HepG2 (cell line): Measurements from ENCODE around the gene COQ4. TPM values are rescaled to one million over a fixed set of nuclear protein-coding genes. Genes with fewer than 3 reads are reported as not detected.

ENCODE experiments used
- ATAC-seq: fragments of 200-7000 bp; cut with Tn5 transposase; 3 replicates; pipeline ENCODE4 v1.9.1; 2020; ENCODE audit warnings: mild to moderate bottlenecking, moderate library complexity
- BruUV-seq: library from RNA; stranded (reverse); fragments of 400-500 nt; replicated peaks from 2 replicates; lab custom pipeline; 2021; lab: Mats Ljungman, UMichigan
- CTCF ChIA-PET: fragments of 300-600 bp; formaldehyde crosslinking; extraction: SDS; loops from one replicate; lab custom pipeline; 2021; ENCODE audit warnings: low total read pairs, inconsistent platforms, low intra/inter-chr PET ratio; lab: Yijun Ruan, JAX
- POLR2A ChIA-PET: fragments of 350-600 bp; sonication (Branson Sonifier 250); formaldehyde crosslinking; loops from one replicate; lab custom pipeline; 2020; ENCODE audit warnings: antibody characterized with exemption, inconsistent platforms; lab: Yijun Ruan, JAX
- DNase-seq: peaks from one replicate; pipeline ENCODE4 v3.0.0-alpha.2; 2015; ENCODE audit warnings: low spot score
- FAIRE-seq: peaks from 3 replicates; lab custom pipeline; 2011; peaks lifted over from hg19 to GRCh38; lab: Jason Lieb, UNC
- H2AFZ ChIP-seq: one replicate; pipeline ENCODE4 v1.6.1; 2011; ENCODE audit warnings: low read length, inconsistent platforms
- H3K27ac ChIP-seq: fragments of 300-600 bp; 3 replicates; pipeline ENCODE4 v1.8.0; 2011; ENCODE audit warnings: mixed run types, mild to moderate bottlenecking, mixed read lengths, low read length, inconsistent platforms; ENCODE audit not compliant: insufficient read depth; ENCODE audit errors: extremely low read length
- H3K27me3 ChIP-seq, 2 experiments: fragments of 200-600 bp in 1 of 2; 2 replicates in 1 of 2; 3 replicates in 1 of 2; pipeline versions ENCODE4 v1.6.0 to v1.8.0; 2011; ENCODE audit warnings: low read length in 2 of 2, mild to moderate bottlenecking in 2 of 2, moderate library complexity in 2 of 2, inconsistent platforms in 1 of 2; ENCODE audit not compliant: insufficient read depth in 2 of 2, control insufficient read depth in 1 of 2
- H3K36me3 ChIP-seq, 2 experiments: fragments of 200-600 bp in 1 of 2; replicated peaks in 1 of 2; 2 replicates in 1 of 2; 3 replicates in 1 of 2; pipeline versions ENCODE4 v1.5.1 to v1.8.0; 2011; ENCODE audit warnings: low read length in 2 of 2, inconsistent platforms in 1 of 2; ENCODE audit not compliant: insufficient read depth in 2 of 2, control insufficient read depth in 1 of 2
- H3K4me1 ChIP-seq: 2 replicates; pipeline ENCODE4 v1.5.1; 2012; ENCODE audit warnings: low read length, inconsistent platforms; ENCODE audit not compliant: insufficient read depth
- H3K4me2 ChIP-seq: 2 replicates; pipeline ENCODE4 v1.6.0; 2011; ENCODE audit warnings: low read depth, low read length, inconsistent platforms
- H3K4me3 ChIP-seq, 3 experiments: fragments of 200-600 bp in 1 of 3; sonication (generic), shearing (Covaris generic) in 1 of 3; replicated peaks in 1 of 3; 2 replicates each; pipeline ENCODE4 v1.5.1; 2011 to 2016; ENCODE audit warnings: low read length in 3 of 3, inconsistent platforms in 2 of 3, low read depth in 2 of 3, mild to moderate bottlenecking in 2 of 3, control low read depth in 1 of 3, mixed read lengths in 1 of 3; ENCODE audit not compliant: insufficient read depth in 1 of 3
- H3K79me2 ChIP-seq: one replicate; pipeline ENCODE4 v1.6.1; 2011; ENCODE audit warnings: low read length, inconsistent platforms; ENCODE audit not compliant: insufficient read depth
- H3K9ac ChIP-seq: 2 replicates; pipeline ENCODE4 v1.6.0; 2011; ENCODE audit warnings: mild to moderate bottlenecking, low read depth, low read length, inconsistent platforms; ENCODE audit not compliant: insufficient read depth
- H3K9me3 ChIP-seq: 2 replicates; pipeline ENCODE4 v1.5.1; 2012; ENCODE audit warnings: mild to moderate bottlenecking, low read length
- H4K20me1 ChIP-seq: 2 replicates; pipeline ENCODE4 v1.6.0; 2011; ENCODE audit warnings: inconsistent platforms, mild to moderate bottlenecking, low read length, moderate library complexity; ENCODE audit not compliant: insufficient read depth
- CCDC6 ChIP-seq: sonication (generic); formaldehyde crosslinking; IDR thresholded peaks from 2 replicates; pipeline ENCODE4 v1.8.1; 2022; ENCODE audit warnings: mild to moderate bottlenecking, missing genetic modification reagents, moderate library complexity
- DR1 ChIP-seq: sonication (generic); formaldehyde crosslinking; IDR thresholded peaks from 2 replicates; pipeline ENCODE4 v1.8.0; 2021; ENCODE audit warnings: mild to moderate bottlenecking, missing genetic modification reagents, inconsistent platforms
- HNRNPL ChIP-seq: fragments of 200-400 bp; formaldehyde crosslinking; IDR thresholded peaks from 2 replicates; pipeline ENCODE4 v1.6.1; 2017; ENCODE audit warnings: mild to moderate bottlenecking, low read depth, low read length
- MIER3 ChIP-seq: IDR thresholded peaks from 2 replicates; pipeline ENCODE4 v1.6.1; 2016; ENCODE audit warnings: missing compliant biosample characterization, borderline replicate concordance
- NKX3-1 ChIP-seq: sonication (generic); formaldehyde crosslinking; IDR thresholded peaks from 2 replicates; pipeline ENCODE4 v1.5.0; 2020; ENCODE audit warnings: missing genetic modification reagents
- SMAD1 ChIP-seq: sonication (generic); formaldehyde crosslinking; IDR thresholded peaks from 2 replicates; pipeline ENCODE4 v1.4.0; 2020; ENCODE audit warnings: missing genetic modification reagents, low read depth, mild to moderate bottlenecking, borderline replicate concordance
- TBX2 ChIP-seq: sonication (generic); formaldehyde crosslinking; IDR thresholded peaks from 2 replicates; pipeline ENCODE4 v1.5.0; 2020; ENCODE audit warnings: missing genetic modification reagents, mild to moderate bottlenecking, borderline replicate concordance
- ZBTB20 ChIP-seq: sonication (generic); formaldehyde crosslinking; IDR thresholded peaks from 2 replicates; pipeline ENCODE4 v1.8.1; 2023; ENCODE audit warnings: missing genetic modification reagents, low read depth, mild to moderate bottlenecking, borderline replicate concordance
- ZNF598 ChIP-seq: sonication (generic); formaldehyde crosslinking; IDR thresholded peaks from 2 replicates; pipeline ENCODE4 v1.5.1; 2020; ENCODE audit warnings: mild to moderate bottlenecking, missing genetic modification reagents, borderline replicate concordance
- ZNF768 ChIP-seq: sonication (generic); formaldehyde crosslinking; IDR thresholded peaks from 2 replicates; pipeline ENCODE4 v1.4.0; 2020; ENCODE audit warnings: missing genetic modification reagents
- WGBS: methylation state at CpG from one replicate; pipeline ENCODE4 v1.1.6; 2017; ENCODE audit warnings: low lambda C conversion rate; 5-methylcytosine and 5-hydroxymethylcytosine counted together
- in situ Hi-C: cut with HindIII; loops from 2 replicates; pipeline ENCODE4 v1.10.0; 2017; ENCODE audit warnings: low pct_unique_long_range_greater_than_20kb; ENCODE audit not compliant: extremely low pct_ligation_motif_present
- intact Hi-C: fragments of 100-400 bp; cut with micrococcal nuclease; formaldehyde crosslinking; loops from one replicate; pipeline ENCODE4 v1.10.0; 2022; ENCODE audit not compliant: unreplicated experiment
- polyA plus RNA-seq, 8 experiments: library from polyadenylated mRNA; depleted of rRNA in 3 of 8; stranded (reverse) in 7 of 8; unstranded in 1 of 8; fragments of >200 nt; fragmentation: Illumina TruSeq in 4 of 8; extraction: Trizol in 4 of 8; gene quantifications; 2 replicates each; pipeline versions ENCODE4 v1.2.1 to v1.2.3, GENCODE V29; 2011 to 2016; ENCODE audit warnings: low read depth in 4 of 8, missing spikeins in 1 of 8, mixed read lengths in 1 of 8; ENCODE audit not compliant: insufficient read depth in 1 of 8
- total RNA-seq, 5 experiments: library from RNA; depleted of rRNA; stranded (reverse); fragments of >200 nt; fragmentation: Illumina TruSeq; extraction: Trizol; gene quantifications; 2 replicates each; pipeline ENCODE4 v1.2.3, GENCODE V29; 2016; ENCODE audit warnings: low read depth in 1 of 5
- TF ChIP-seq, protein P1 (sequence below), 2 experiments: fragments of 450-650 bp in 1 of 2; sonication (generic) in 1 of 2; formaldehyde crosslinking; IDR thresholded peaks; 2 replicates each; pipeline versions ENCODE4 v1.5.0 to v1.8.0; 2020 to 2022; ENCODE audit warnings: mild to moderate bottlenecking in 1 of 2, missing genetic modification reagents in 1 of 2
- TF ChIP-seq, protein P2 (sequence below): IDR thresholded peaks from 2 replicates; pipeline ENCODE4 v1.6.1; 2016; ENCODE audit warnings: low read depth, control low read depth
- TF ChIP-seq, protein P3 (sequence below): sonication (generic); formaldehyde crosslinking; IDR thresholded peaks from 2 replicates; pipeline ENCODE4 v1.9.0; 2021; ENCODE audit warnings: missing genetic modification reagents, borderline replicate concordance
- TF ChIP-seq, protein P4 (sequence below): IDR thresholded peaks from 2 replicates; pipeline ENCODE4 v1.6.1; 2016; ENCODE audit warnings: low read depth, missing genetic modification reagents, missing compliant biosample characterization
- TF ChIP-seq, protein P5 (sequence below): sonication (generic); formaldehyde crosslinking; IDR thresholded peaks from 2 replicates; pipeline ENCODE4 v1.4.0; 2020; ENCODE audit warnings: mild to moderate bottlenecking, missing genetic modification reagents

The COQ4 gene
- total and polyA plus RNA-seq, 2 of the 13 experiments (the other 11 are each of a cell fraction or from before 2014, with no cell fraction given), result 26.1 to 36.0 TPM

DNA sequence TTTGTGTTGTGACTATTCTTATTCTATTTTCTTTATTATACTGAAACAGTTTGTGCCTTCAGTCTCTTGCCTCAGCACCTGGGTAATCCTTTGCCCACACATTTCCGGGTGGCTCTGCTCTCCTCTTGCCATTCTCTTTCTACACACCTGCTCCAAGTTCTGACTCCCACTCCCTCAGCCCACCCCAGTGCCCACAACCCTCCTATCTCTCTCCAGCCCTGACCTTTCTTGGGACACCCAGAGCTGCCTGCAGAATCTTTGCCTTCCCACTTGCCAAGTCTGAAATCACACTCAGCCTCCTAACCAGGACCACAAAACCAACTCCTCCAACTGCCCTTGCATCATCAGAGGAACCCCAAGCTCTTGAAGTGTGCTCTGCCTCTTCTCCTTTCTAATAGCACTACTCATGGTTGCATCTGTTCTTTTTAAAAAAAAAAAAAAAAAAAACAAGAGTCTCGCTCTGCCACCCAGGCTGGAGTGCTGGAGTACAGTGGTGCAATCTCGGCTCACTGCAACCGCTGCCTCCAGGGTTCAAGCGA is 42.5 kb upstream of the COQ4 start:
- ChIA-PET CTCF (no interaction called here), POLR2A (no interaction called here)
- Histone ChIP-seq H3K4me3 (no peak overlapping the region), H4K20me1 (no peaks in the 10 kb centered on the region), H3K9me3 (no peaks in the 10 kb centered on the region), H2AFZ (no peak overlapping the region), H3K4me1 (peaks cover 12% of the 10 kb centered on the region), H3K4me2 (no peak overlapping the region), H3K79me2 (peaks cover 9% of the 10 kb centered on the region), H3K9ac (no peak overlapping the region), H3K27ac (no peak overlapping the region), H3K27me3 (no peaks in the 10 kb centered on the region; a peak in 1 of 5 replicates), H3K36me3 (no peaks in the 10 kb centered on the region; a peak in 1 of 5 replicates)
- ATAC-seq (no peak), FAIRE-seq (no peak), DNase-seq (no peak)
- BruUV-seq, result no TSS peak
- in situ Hi-C loops (no loop called here), intact Hi-C loops (no loop called here)
- 94% methylated on average over 5 of the region's 5 CpGs for WGBS
- TF ChIP-seq ZNF598 (CRISPR knock-in tag), result no peak
- TF ChIP-seq, protein P1, sequence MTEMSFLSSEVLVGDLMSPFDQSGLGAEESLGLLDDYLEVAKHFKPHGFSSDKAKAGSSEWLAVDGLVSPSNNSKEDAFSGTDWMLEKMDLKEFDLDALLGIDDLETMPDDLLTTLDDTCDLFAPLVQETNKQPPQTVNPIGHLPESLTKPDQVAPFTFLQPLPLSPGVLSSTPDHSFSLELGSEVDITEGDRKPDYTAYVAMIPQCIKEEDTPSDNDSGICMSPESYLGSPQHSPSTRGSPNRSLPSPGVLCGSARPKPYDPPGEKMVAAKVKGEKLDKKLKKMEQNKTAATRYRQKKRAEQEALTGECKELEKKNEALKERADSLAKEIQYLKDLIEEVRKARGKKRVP (CRISPR knock-in tag; IDR thresholded peaks at IDR 0.05), result no peak
- TF ChIP-seq MIER3 (CRISPR knock-in tag), result no peak
- no peak for TF ChIP-seq SMAD1 (CRISPR knock-in tag)
- no peak for TF ChIP-seq ZBTB20 (CRISPR knock-in tag)
- TF ChIP-seq, protein P2, sequence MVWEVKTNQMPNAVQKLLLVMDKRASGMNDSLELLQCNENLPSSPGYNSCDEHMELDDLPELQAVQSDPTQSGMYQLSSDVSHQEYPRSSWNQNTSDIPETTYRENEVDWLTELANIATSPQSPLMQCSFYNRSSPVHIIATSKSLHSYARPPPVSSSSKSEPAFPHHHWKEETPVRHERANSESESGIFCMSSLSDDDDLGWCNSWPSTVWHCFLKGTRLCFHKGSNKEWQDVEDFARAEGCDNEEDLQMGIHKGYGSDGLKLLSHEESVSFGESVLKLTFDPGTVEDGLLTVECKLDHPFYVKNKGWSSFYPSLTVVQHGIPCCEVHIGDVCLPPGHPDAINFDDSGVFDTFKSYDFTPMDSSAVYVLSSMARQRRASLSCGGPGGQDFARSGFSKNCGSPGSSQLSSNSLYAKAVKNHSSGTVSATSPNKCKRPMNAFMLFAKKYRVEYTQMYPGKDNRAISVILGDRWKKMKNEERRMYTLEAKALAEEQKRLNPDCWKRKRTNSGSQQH, result no peak
- no peak for TF ChIP-seq DR1 (CRISPR knock-in tag)
- TF ChIP-seq CCDC6 (CRISPR knock-in tag), result no peak
- no peak for TF ChIP-seq HNRNPL
- no peak for TF ChIP-seq NKX3-1 (CRISPR knock-in tag)
- TF ChIP-seq ZNF768 (CRISPR knock-in tag), result no peak
- no peak for TF ChIP-seq TBX2 (CRISPR knock-in tag)
- TF ChIP-seq, protein P3, sequence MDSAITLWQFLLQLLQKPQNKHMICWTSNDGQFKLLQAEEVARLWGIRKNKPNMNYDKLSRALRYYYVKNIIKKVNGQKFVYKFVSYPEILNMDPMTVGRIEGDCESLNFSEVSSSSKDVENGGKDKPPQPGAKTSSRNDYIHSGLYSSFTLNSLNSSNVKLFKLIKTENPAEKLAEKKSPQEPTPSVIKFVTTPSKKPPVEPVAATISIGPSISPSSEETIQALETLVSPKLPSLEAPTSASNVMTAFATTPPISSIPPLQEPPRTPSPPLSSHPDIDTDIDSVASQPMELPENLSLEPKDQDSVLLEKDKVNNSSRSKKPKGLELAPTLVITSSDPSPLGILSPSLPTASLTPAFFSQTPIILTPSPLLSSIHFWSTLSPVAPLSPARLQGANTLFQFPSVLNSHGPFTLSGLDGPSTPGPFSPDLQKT (CRISPR knock-in tag), result no peak
- TF ChIP-seq, protein P4, sequence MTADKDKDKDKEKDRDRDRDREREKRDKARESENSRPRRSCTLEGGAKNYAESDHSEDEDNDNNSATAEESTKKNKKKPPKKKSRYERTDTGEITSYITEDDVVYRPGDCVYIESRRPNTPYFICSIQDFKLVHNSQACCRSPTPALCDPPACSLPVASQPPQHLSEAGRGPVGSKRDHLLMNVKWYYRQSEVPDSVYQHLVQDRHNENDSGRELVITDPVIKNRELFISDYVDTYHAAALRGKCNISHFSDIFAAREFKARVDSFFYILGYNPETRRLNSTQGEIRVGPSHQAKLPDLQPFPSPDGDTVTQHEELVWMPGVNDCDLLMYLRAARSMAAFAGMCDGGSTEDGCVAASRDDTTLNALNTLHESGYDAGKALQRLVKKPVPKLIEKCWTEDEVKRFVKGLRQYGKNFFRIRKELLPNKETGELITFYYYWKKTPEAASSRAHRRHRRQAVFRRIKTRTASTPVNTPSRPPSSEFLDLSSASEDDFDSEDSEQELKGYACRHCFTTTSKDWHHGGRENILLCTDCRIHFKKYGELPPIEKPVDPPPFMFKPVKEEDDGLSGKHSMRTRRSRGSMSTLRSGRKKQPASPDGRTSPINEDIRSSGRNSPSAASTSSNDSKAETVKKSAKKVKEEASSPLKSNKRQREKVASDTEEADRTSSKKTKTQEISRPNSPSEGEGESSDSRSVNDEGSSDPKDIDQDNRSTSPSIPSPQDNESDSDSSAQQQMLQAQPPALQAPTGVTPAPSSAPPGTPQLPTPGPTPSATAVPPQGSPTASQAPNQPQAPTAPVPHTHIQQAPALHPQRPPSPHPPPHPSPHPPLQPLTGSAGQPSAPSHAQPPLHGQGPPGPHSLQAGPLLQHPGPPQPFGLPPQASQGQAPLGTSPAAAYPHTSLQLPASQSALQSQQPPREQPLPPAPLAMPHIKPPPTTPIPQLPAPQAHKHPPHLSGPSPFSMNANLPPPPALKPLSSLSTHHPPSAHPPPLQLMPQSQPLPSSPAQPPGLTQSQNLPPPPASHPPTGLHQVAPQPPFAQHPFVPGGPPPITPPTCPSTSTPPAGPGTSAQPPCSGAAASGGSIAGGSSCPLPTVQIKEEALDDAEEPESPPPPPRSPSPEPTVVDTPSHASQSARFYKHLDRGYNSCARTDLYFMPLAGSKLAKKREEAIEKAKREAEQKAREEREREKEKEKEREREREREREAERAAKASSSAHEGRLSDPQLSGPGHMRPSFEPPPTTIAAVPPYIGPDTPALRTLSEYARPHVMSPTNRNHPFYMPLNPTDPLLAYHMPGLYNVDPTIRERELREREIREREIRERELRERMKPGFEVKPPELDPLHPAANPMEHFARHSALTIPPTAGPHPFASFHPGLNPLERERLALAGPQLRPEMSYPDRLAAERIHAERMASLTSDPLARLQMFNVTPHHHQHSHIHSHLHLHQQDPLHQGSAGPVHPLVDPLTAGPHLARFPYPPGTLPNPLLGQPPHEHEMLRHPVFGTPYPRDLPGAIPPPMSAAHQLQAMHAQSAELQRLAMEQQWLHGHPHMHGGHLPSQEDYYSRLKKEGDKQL (CRISPR knock-in tag), result no peak
- TF ChIP-seq, protein P5, sequence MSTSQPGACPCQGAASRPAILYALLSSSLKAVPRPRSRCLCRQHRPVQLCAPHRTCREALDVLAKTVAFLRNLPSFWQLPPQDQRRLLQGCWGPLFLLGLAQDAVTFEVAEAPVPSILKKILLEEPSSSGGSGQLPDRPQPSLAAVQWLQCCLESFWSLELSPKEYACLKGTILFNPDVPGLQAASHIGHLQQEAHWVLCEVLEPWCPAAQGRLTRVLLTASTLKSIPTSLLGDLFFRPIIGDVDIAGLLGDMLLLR (CRISPR knock-in tag), result no peak
